Measurements from ENCODE around the gene GPR18.

GPR18 gene, protein sequence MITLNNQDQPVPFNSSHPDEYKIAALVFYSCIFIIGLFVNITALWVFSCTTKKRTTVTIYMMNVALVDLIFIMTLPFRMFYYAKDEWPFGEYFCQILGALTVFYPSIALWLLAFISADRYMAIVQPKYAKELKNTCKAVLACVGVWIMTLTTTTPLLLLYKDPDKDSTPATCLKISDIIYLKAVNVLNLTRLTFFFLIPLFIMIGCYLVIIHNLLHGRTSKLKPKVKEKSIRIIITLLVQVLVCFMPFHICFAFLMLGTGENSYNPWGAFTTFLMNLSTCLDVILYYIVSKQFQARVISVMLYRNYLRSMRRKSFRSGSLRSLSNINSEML

DNA sequence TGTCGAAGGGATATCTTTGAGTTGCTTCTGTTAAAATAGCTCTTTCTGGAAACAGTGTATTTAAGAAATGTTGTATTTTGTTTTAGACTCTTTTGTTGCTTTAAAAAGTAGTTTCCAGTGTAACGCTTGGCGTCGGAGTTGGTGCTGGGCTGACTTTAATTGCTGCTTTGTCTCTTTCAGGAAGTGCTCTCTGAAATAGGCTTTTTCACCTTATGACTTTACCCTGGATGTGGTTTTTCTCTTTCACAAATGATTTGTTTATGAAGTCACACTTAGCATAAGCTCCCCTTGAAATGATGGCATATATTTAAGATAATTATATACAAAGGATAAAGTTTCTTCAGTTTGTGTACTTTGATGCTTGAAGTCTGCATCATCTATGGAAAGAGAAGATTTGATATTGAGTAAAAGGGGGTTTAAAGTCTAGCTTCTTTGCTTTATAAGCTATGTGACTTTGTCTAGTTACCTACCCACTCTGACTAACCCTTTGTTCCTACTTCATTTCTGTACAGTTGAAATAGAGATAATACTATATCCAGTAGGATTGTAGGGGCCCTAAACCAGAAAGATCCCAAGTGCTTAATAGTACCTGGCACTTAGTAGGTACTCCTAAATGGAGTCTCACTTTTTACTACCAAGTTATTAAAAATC, at the start of gene GPR18:
TSS of gene GPR18 (minus strand) at position 170 of the 651 bp plus-strand sequence. CDS start 2,507 bp downstream, outside the sequence.
- Histone ChIP-seq H3F3A (ENCODE audit: control insufficient read depth, insufficient read depth) (peaks cover 31% of the 10 kb centered on the region), H3K9me3 (ENCODE audit: control insufficient read depth, insufficient read depth, low read length) (no peaks in the 10 kb centered on the region), H3K4me1 (ENCODE audit: control insufficient read depth, low read length) (peaks cover 75% of the 10 kb centered on the region), H3K27me3 (ENCODE audit: control insufficient read depth, low read length) (no peaks in the 10 kb centered on the region), H3K36me3 (ENCODE audit: control insufficient read depth, low read length) (peaks cover 33% of the 10 kb centered on the region), H3K79me2 (ENCODE audit: control insufficient read depth, low read length) (peaks cover 30% of the 10 kb centered on the region), H3K4me3 (ENCODE audit: low read length) (peak within 1 kb of the TSS; percentile 73), H4K20me1 (ENCODE audit: control insufficient read depth, insufficient read depth, low read depth, low read length) (no peaks in the 10 kb centered on the region), H3K27ac (ENCODE audit: low read depth, low read length) (peak within 1 kb of the TSS; percentile 97), H3K9me2 (replicated peaks; ENCODE audit: control insufficient read depth, low read length) (no peaks in the 10 kb centered on the region), H3K4me2 (ENCODE audit: low read length) (peak within 1 kb of the TSS; percentile 79)
- TF ChIP-seq, protein P1, sequence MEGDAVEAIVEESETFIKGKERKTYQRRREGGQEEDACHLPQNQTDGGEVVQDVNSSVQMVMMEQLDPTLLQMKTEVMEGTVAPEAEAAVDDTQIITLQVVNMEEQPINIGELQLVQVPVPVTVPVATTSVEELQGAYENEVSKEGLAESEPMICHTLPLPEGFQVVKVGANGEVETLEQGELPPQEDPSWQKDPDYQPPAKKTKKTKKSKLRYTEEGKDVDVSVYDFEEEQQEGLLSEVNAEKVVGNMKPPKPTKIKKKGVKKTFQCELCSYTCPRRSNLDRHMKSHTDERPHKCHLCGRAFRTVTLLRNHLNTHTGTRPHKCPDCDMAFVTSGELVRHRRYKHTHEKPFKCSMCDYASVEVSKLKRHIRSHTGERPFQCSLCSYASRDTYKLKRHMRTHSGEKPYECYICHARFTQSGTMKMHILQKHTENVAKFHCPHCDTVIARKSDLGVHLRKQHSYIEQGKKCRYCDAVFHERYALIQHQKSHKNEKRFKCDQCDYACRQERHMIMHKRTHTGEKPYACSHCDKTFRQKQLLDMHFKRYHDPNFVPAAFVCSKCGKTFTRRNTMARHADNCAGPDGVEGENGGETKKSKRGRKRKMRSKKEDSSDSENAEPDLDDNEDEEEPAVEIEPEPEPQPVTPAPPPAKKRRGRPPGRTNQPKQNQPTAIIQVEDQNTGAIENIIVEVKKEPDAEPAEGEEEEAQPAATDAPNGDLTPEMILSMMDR (IDR thresholded peaks at IDR 0.05; ENCODE audit: low read depth, low read length, poor library complexity, severe bottlenecking), result no peak
- no peak for TF ChIP-seq EZH2phosphoT487 (IDR thresholded peaks at IDR 0.05; ENCODE audit: borderline replicate concordance, low read length)

DNA sequence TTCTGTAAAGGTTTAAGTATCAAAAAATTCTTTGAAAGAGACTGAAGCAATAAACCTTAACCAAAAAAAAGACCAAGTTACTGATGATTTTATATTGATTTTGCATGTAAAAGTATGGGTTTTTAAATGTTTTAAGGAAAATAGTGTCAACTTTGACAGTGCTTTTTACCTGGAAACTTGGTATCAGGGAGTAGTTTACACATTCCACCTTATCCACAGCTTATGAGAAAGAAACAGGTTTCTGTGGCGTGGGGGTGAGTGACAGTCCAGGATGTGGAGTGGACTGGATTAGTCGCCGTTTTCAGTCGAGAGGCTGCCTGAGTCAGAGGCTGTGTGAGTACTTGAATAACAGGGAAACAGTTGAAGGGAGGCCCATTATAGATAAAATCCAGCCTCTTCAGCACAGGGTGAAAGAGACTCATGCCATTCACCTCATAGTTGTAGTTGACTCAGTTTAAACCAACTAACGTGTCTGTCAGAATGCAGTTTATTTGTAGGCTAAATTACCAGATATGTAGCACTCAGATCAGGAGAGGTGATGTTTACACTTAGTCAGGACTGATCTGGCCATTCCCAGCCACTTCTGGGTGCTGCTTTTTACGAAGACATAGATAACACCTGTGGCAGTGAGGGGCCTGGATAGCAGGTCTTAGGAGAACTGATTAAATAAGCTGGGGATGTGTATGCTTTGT, 49.6 kb upstream of the GPR18 start:
- peaks cover 28% of the 10 kb centered on the region for H3K4me1 ChIP-seq (ENCODE audit: control insufficient read depth, low read length)
- TF ChIP-seq, protein P1 (IDR thresholded peaks at IDR 0.05; ENCODE audit: low read depth, low read length, poor library complexity, severe bottlenecking), result no peak
- no peak for TF ChIP-seq EZH2phosphoT487 (IDR thresholded peaks at IDR 0.05; ENCODE audit: borderline replicate concordance, low read length)
- no peaks in the 10 kb centered on the region for H3K27me3 ChIP-seq (ENCODE audit: control insufficient read depth, low read length)
- H3K79me2 ChIP-seq (ENCODE audit: control insufficient read depth, low read length), result 0 out of 2 replicates have a peak, but pooled peaks cover 2% of the 10 kb centered on the region
- no peak overlapping the region for H3K27ac ChIP-seq (ENCODE audit: low read depth, low read length)
- peak overlapping the region; percentile 25 for H3K4me2 ChIP-seq (ENCODE audit: low read length)
- H3F3A ChIP-seq (ENCODE audit: control insufficient read depth, insufficient read depth), result 0 out of 2 replicates have a peak, but pooled peaks cover 5% of the 10 kb centered on the region
- H3K4me3 ChIP-seq (ENCODE audit: low read length), result no peak overlapping the region
- no peaks in the 10 kb centered on the region for H3K9me3 ChIP-seq (ENCODE audit: control insufficient read depth, insufficient read depth, low read length)
- no peaks in the 10 kb centered on the region for H3K9me2 ChIP-seq (replicated peaks; ENCODE audit: control insufficient read depth, low read length)
- H4K20me1 ChIP-seq (ENCODE audit: control insufficient read depth, insufficient read depth, low read depth, low read length), result peaks cover 17% of the 10 kb centered on the region; the same call in 1 of the 2 replicates
- H3K36me3 ChIP-seq (ENCODE audit: control insufficient read depth, low read length), result peaks cover 11% of the 10 kb centered on the region

DNA sequence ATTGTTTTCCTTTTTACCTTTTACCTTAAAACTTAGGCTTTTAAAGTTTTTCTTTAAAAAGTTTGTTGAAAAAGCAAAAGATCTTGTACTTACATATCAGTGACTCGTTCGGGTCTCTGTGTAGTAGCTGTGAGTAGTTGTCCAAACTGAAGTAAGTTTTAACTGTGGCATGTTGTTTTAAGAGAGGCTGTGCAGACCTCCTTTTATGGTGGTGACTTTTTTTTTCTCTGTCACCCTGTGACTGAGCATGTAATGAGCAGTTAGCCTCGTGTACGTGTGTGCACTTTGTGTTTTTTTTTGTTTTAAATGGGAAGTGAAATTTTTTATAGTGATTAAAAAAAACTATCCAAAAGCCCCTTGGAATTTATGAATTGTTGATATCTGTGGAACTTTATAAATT, 49.1 kb upstream of the GPR18 start, which contains the start of gene GPR183:
TSS of gene GPR183 (minus strand) at position 153 of the 400 bp plus-strand sequence. CDS start 11,254 bp downstream, outside the sequence.
- Histone ChIP-seq H3K36me3 (ENCODE audit: control insufficient read depth, low read length) (peaks cover 11% of the 10 kb centered on the region), H3K27me3 (ENCODE audit: control insufficient read depth, low read length) (no peaks in the 10 kb centered on the region), H3K4me1 (ENCODE audit: control insufficient read depth, low read length) (peaks cover 28% of the 10 kb centered on the region), H3K9me2 (replicated peaks; ENCODE audit: control insufficient read depth, low read length) (no peaks in the 10 kb centered on the region), H3K27ac (ENCODE audit: low read depth, low read length) (no peak within 1 kb of the TSS), H3K9me3 (ENCODE audit: control insufficient read depth, insufficient read depth, low read length) (no peaks in the 10 kb centered on the region), H3K79me2 (ENCODE audit: control insufficient read depth, low read length) (0 out of 2 replicates have a peak, but pooled peaks cover 2% of the 10 kb centered on the region), H3F3A (ENCODE audit: control insufficient read depth, insufficient read depth) (0 out of 2 replicates have a peak, but pooled peaks cover 5% of the 10 kb centered on the region), H4K20me1 (ENCODE audit: control insufficient read depth, insufficient read depth, low read depth, low read length) (peaks cover 19% of the 10 kb centered on the region; the same call in 1 of the 2 replicates), H3K4me3 (ENCODE audit: low read length) (peak within 1 kb of the TSS; percentile 17; the same call in 1 of the 2 replicates), H3K4me2 (ENCODE audit: low read length) (peak within 1 kb of the TSS; percentile 25)
- no peak for TF ChIP-seq EZH2phosphoT487 (IDR thresholded peaks at IDR 0.05; ENCODE audit: borderline replicate concordance, low read length)
- TF ChIP-seq, protein P1 (IDR thresholded peaks at IDR 0.05; ENCODE audit: low read depth, low read length, poor library complexity, severe bottlenecking), result no peak
